ENCODE measurements around the gene NAGPA.

The NAGPA gene

GRCh38 chr16:5027086-5027485 lies 6.6 kb downstream of the NAGPA start:
- no peak for DNase-seq

GRCh38 chr16:5026664-5027063 lies 7.1 kb downstream of the NAGPA start:
- no peak for DNase-seq

DNA sequence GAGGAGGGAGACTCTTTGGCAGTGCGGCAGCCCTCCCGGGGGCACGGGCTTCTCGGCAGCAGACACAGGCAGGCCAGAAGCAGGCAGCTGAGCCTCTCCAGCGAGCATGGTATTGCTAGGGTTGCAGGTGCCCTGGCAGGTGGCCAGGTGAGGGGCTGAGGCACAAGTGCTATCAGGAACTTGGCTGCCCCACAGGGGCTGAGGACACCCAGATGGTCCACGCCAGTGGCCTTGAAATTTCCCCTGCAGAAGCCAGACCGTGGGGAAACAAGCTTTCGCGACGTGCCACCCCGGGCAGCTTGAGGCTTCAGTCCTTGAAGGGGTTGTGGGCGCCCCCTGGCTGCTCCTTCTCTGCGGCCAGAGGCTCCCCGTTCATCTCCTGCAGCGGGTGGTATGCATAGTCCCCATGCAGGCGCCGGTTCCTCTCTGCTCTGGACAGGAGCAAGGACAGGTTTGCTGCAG lies 8.5 kb downstream of the NAGPA start:
- DNase-seq, result no peak

GRCh38 chr16:5024632-5025031 lies 9.1 kb downstream of the NAGPA start:
- no peak for DNase-seq

DNA sequence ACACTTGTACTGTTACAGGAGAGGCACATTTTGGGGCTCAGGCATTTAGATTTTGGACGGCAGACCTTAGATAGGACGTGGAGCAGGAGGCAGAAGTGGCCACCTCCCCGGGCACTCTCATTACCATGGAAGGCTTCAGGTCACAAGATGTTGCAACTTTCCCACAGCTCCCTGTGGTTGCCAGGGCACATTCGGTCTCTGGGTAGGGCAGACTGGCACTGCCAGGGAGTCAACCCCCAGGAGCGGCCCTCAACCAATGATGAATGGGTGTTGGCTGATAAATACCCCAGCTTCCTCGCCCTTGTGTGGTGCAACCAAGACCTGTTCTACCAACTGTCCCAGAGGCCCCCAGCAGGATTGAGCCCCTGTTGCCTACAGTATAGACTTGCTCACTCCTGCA lies 11.2 kb downstream of the NAGPA start:
- DNase-seq, result no peak

DNA sequence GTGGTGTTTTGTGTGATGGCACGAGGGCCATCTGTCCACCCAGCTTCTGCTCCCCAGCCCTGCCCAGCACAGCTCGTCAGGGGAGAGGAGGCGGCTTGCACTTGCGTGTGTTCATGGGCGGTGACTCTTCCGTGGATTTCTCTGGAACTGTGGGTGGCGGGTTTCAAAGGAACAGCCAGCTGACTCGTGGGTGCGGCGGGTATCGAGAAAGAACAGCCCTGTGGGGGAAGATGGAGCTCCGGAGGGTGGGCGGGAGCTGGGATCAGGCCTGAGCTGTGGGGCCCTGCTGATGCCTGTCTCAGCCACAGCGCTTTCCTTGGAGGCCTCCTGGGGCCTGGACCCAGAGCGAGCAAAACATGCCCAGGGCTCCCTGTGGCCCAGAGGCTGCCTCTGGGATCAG lies 13.2 kb downstream of the NAGPA start:
- DNase-seq, result no peak

DNA sequence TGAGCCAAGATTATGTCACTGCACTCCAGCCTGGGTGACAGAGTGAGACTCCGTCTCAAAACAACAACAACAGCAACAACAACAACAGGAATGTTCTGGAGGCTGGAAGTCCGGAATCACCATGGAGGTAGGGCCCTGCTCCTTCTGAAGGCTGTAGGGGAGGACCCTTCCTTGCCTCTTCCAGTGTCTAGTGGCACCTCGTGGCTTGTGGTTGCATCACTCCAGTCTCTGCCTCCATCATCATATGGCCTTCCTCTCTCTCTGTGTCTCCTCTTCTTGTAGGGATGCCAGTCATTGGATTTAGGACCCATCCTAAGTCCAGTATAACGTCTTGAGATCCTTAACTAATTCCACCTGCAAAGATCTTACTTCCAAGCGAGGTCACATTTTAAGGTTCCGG lies 14.0 kb downstream of the NAGPA start:
- no peak for DNase-seq

DNA sequence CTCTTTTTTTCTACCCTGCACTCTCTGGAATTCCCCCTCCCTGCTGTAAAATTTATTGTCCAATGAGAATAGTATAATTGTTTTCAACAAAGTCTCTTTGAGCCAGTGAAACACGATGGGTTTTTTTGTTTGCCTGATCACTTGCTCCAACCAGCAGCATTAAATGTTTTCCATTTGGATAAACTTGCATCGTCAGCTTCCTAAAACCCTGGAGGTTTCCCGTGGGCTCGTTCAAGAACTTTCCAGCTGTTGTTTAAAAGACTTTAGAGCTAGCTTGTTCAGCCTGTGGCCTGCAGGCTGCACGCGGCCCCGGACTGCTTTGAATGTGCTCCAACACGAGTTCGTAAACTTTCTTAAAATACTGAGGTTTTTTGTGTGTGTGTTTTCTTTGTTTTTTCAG lies 14.9 kb downstream of the NAGPA start:
- DNase-seq, result no peak

DNA sequence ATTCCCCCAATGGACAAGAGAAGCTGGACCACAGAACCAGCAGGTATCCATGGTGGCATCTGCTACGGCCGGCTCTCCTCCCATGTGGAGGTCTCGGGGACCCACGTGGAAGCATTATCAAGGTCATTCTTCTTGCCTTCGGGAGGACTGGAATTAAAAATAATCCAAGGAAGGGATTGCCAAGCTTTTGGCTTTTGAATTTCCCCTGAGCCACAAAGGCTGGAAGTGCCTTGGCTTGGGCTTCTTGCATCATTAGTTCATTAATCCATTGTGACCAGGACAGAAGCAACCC lies 16.1 kb downstream of the NAGPA start:
- DNase-seq, result no peak

- DNase-seq, result no peak
These were observed 16.6 kb downstream of the NAGPA start for GRCh38 chr16:5016967-5017677.

- no peak for DNase-seq
These were observed 17.8 kb downstream of the NAGPA start for GRCh38 chr16:5015887-5016286.

DNA sequence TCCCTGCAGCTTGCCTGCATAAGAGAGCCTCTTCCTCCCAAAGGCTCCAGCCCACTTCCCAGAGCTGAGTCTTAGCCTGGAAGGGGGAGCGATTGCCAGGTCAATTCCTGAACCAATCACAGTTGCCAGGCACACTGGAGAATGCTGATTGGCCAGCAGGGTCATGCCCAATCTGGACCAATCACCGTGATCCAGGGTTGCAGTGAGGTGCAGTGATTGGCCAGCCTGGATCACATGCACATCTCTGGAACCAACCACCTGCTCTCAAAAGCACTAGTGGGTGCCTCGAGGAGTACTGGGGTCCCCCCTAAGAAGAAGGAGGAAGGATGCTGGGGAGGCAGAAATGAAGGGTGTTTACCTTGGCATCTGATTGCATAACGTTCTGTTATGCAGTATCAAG lies 18.4 kb downstream of the NAGPA start:
- DNase-seq, result no peak

DNA sequence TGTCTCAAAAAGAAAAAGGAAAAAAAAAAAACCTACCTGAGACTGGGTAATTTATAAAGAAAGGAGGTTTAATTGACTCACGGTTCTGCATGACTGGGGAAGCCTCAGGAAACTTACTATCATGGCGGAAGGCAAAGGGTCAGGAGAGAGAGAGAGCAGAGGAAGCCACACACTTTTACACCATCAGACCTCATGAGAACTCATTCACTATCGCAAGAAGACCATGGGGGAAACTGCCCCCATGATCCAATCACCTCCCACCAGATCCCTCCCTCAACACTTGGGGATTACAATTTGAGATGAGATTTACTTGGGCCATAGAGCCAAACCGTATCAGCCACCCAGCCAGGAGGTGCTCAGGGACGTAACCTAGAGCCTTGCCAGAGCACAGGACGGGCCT lies 20.8 kb downstream of the NAGPA start:
- no peak for DNase-seq

GRCh38 chr16:5011637-5012036 lies 22.1 kb downstream of the NAGPA start:
- no peak for DNase-seq

DNA sequence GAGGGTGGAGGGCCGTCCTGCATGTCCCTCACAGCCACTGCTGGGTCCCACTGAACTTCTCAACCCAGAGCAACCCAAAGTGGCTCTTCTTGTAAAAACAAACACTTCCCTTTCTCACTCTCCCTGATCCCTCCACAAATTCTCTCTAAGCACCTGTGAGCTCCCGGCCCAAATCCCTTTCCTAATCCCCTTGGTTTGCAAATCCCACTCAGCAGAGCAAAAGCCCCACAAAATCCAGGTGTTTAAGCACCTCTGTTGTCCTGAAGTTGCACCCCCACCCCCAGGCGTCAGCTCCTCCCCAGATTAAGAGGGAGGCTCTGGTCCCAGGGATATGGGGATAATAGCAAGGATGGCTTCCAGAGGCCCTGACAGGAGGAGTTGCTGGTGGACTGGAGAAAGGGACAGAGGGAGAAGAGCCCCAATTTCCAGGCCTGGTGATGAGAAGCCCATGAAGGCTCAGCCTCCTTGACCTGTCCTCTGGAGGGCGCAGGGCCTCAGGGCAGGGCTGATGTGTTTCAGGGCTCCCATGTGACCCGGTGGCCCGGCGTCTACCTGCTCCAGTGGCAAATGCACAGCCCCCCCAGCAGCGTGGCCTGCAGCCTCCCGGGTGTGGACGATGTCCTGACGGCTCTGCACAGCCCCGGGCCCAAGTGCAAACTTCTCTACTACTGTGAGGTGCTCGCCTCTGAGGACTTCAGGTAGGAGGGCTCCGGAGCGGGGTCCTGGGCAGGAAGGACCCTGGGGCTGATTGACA lies 23.0 kb downstream of the NAGPA start:
- no peak for DNase-seq

GRCh38 chr16:5008311-5008731 lies 25.4 kb downstream of the NAGPA start:
- DNase-seq, result no peak

GRCh38 chr16:5007256-5007655 lies 26.5 kb downstream of the NAGPA start:
- DNase-seq, result no peak

GRCh38 chr16:5006348-5007193 lies 27.2 kb downstream of the NAGPA start:
- no peak for DNase-seq

DNA sequence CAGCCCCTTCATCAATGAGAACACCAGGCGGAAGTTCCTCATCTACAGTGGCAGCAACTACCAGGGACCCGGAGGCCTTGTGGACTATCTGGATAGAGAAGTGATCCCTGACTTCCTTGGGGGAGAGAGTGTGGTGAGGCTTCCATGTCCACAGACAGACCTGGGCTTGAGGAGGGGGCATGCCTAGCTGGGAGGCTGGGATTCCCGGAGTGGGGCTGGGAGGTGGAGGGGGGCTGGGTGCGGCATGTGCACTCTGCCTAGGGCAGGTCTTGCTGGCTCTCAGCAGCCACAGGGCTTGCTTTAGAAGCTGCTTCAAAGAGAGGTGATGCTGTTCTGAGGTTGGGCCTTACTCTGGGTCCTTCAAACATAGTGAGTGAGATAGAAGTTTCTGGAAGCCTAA lies 27.8 kb downstream of the NAGPA start:
- DNase-seq, result no peak

DNA sequence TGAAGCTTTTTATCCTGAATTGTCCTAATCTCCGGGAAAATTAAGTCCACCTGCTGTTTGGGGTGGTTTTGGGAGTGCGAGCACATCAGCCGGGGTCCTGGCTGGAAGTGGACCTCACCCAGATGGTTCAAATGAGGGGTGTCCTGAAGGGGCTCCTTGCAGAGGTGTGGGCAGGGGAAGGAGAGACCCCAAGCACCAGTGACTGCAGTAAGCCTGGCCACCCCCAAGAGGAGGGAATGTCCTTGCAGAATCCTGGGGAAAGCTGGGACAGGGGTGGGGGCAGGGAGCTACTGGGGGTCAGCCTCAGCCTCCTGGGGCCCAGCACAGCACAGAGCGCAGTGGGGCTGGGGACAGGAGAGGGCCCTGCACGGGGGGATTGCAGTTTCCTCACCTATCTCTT lies 29.4 kb downstream of the NAGPA start:
- no peak for DNase-seq

DNA sequence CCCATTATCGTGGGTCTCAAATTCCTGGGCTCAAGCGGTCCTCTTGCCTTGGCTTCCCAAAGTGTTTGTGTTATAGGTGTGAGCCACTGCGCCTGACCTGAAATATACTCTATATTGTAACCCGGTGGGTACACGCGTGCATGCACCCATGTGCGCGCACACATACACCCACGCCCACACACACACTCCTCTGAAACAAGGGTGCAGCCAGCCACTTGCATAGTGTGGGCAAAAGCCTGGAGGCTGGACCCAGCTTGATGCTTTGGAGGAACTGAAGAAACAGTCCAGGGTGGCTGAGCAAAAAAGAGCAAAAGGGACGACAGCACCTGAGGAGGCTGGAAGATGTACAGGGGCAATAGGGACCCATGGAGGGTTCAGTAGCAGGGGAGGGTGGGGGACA lies 29.9 kb downstream of the NAGPA start:
- DNase-seq, result no peak

- no peak for DNase-seq
These were observed 30.5 kb downstream of the NAGPA start for GRCh38 chr16:5003211-5003610.

- no peak for DNase-seq
These were observed 31.0 kb downstream of the NAGPA start for GRCh38 chr16:5002699-5003143.

GRCh38 chr16:5001986-5002385 lies 31.7 kb downstream of the NAGPA start:
- no peak for DNase-seq

Measured in CD4-positive, alpha-beta T cell treated with Interleukin-21 for 1 hour (primary cell).